Peyer's patch (tissue), 4 donors: Measurements from ENCODE around the gene ANKRD44. TPM values are rescaled to one million over a fixed set of nuclear protein-coding genes. Genes with fewer than 3 reads are reported as not detected.
"Not testable (repeated sequence)": the region's sequence is repeated elsewhere in the genome, so short reads cannot be mapped to it uniquely, and the experiment has no call there.

ENCODE experiments used
- DNase-seq, 3 donors: peaks; one replicate each; pipeline ENCODE4 v3.0.0-alpha.2; 2017 to 2019
- H3K27ac ChIP-seq, 4 donors: fragments of 200-600 bp; sonication (generic); one replicate each; pipeline ENCODE4 v1.5.1; 2016 to 2019
- H3K27me3 ChIP-seq, 2 donors: fragments of 200-600 bp; sonication (generic); one replicate each; pipeline ENCODE4 v1.5.1; 2019
- H3K36me3 ChIP-seq, 3 donors: fragments of 200-600 bp; sonication (generic); one replicate each; pipeline ENCODE4 v1.5.1; 2016 to 2019
- H3K4me1 ChIP-seq, 4 donors: fragments of 200-600 bp; sonication (generic); one replicate each; pipeline ENCODE4 v1.5.1; 2016 to 2019
- H3K4me3 ChIP-seq, 4 donors: fragments of 200-600 bp; sonication (generic); 1 replicate in 3 of 4; 2 replicates in 1 of 4; pipeline ENCODE4 v1.5.1; 2016 to 2019; ENCODE audit warnings: mild to moderate bottlenecking in 1 of 4
- H3K9me3 ChIP-seq, 4 donors: fragments of 200-600 bp; sonication (generic); one replicate each; pipeline ENCODE4 v1.5.1; 2016 to 2019; ENCODE audit warnings: mild to moderate bottlenecking in 1 of 4
- CTCF ChIP-seq, 6 experiments: fragments of 450-650 bp in 4 of 6; fragments of 200-600 bp in 2 of 6; sonication (generic) in 1 of 6; IDR thresholded peaks; one replicate each; pipeline ENCODE4 v1.5.1; 2017 to 2019; ENCODE audit warnings: antibody characterized with exemption in 6 of 6, mild to moderate bottlenecking in 3 of 6, moderate library complexity in 1 of 6
- POLR2A ChIP-seq, 2 donors: fragments of 450-650 bp; IDR thresholded peaks; one replicate each; pipeline ENCODE4 v1.5.1; 2017; ENCODE audit warnings: antibody characterized with exemption in 2 of 2, mild to moderate bottlenecking in 2 of 2, moderate library complexity in 2 of 2
- total RNA-seq, 4 donors: library from RNA; depleted of rRNA; stranded (reverse); fragments of >200 nt; gene quantifications; one replicate each; pipeline ENCODE4 v1.1.0, GENCODE V29; 2016

ANKRD44 gene
- total RNA-seq, 4 donors from 2014 or later, result 24.8 to 215 (median 32.0) TPM

- Histone ChIP-seq H3K27me3 (no peaks in the 10 kb centered on the region), H3K36me3 (no peaks in the 10 kb centered on the region), H3K4me1 (peaks cover 0 to 23% (median 12%) of the 10 kb centered on the region in 4 donors), H3K9me3 (no peaks in the 10 kb centered on the region), H3K4me3 (no peak overlapping the region), H3K27ac (peak overlapping the region in 2 of 4 donors; percentile 7 to 72)
- no peak for DNase-seq
- TF ChIP-seq POLR2A (IDR thresholded peaks at IDR 0.05) (no peak), CTCF (IDR thresholded peaks at IDR 0.05) (no peak)
Measured at GRCh38 chr2:197297266-197297665, 13.3 kb downstream of the ANKRD44 start.

- no peak for TF ChIP-seq CTCF (IDR thresholded peaks at IDR 0.05)
- TF ChIP-seq POLR2A (IDR thresholded peaks at IDR 0.05), result no peak
Measured at GRCh38 chr2:197296835-197297234, 13.7 kb downstream of the ANKRD44 start.

GRCh38 chr2:197294260-197294659, 16.3 kb downstream of the ANKRD44 start:
- Histone ChIP-seq H3K4me3 (no peak overlapping the region), H3K36me3 (no peaks in the 10 kb centered on the region), H3K9me3 (no peaks in the 10 kb centered on the region), H3K27me3 (no peaks in the 10 kb centered on the region), H3K27ac (peak overlapping the region; percentile 29 to 72 (median 54)), H3K4me1 (peaks cover 0 to 24% (median 10%) of the 10 kb centered on the region in 4 donors)
- TF ChIP-seq CTCF (IDR thresholded peaks at IDR 0.05), result no peak
- TF ChIP-seq POLR2A (IDR thresholded peaks at IDR 0.05), result no peak
- no peak for DNase-seq

More at GRCh38 chr2:197296835-197297234, 13.7 kb downstream of the ANKRD44 start:
- Histone ChIP-seq H3K27ac (peak overlapping the region in 3 of 4 donors; percentile 7 to 72 (median 23)), H3K27me3 (no peaks in the 10 kb centered on the region), H3K9me3 (no peaks in the 10 kb centered on the region), H3K4me3 (no peak overlapping the region), H3K36me3 (no peaks in the 10 kb centered on the region), H3K4me1 (peaks cover 0 to 22% (median 11%) of the 10 kb centered on the region in 4 donors)
- no peak for DNase-seq

- Histone ChIP-seq H3K4me1 (peaks cover 0 to 24% (median 10%) of the 10 kb centered on the region in 4 donors), H3K4me3 (peak overlapping the region in 1 of 4 donors; percentile 6), H3K27me3 (no peaks in the 10 kb centered on the region), H3K36me3 (no peaks in the 10 kb centered on the region), H3K27ac (peak overlapping the region; percentile 41 to 72 (median 56)), H3K9me3 (no peaks in the 10 kb centered on the region)
- no peak for TF ChIP-seq CTCF (IDR thresholded peaks at IDR 0.05)
- TF ChIP-seq POLR2A (IDR thresholded peaks at IDR 0.05), result no peak
- DNase-seq, result no peak
Measured at GRCh38 chr2:197293252-197294007, 17.1 kb downstream of the ANKRD44 start.

- Histone ChIP-seq H3K9me3 (no peaks in the 10 kb centered on the region), H3K4me3 (no peak overlapping the region), H3K4me1 (peaks cover 0 to 21% (median 8%) of the 10 kb centered on the region in 4 donors), H3K27me3 (no peaks in the 10 kb centered on the region), H3K27ac (peak overlapping the region; percentile 41 to 72 (median 56)), H3K36me3 (no peaks in the 10 kb centered on the region)
- no peak for TF ChIP-seq CTCF (IDR thresholded peaks at IDR 0.05)
- no peak for TF ChIP-seq POLR2A (IDR thresholded peaks at IDR 0.05)
- no peak for DNase-seq
Measured at GRCh38 chr2:197292619-197293018, 18.0 kb downstream of the ANKRD44 start.

GRCh38 chr2:197287596-197287932, 23.0 kb downstream of the ANKRD44 start:
- not testable (repeated sequence) for DNase-seq, H3K27me3 ChIP-seq, H3K4me1 ChIP-seq, H3K36me3 ChIP-seq, H3K9me3 ChIP-seq, H3K4me3 ChIP-seq
- peak overlapping the region; percentile 47 to 73 (median 56) for H3K27ac ChIP-seq
